Left hindlimb (tissue), 1 donor: ENCODE results near the gene COTL1.
"Not testable (repeated sequence)": the region's sequence is repeated elsewhere in the genome, so short reads cannot be mapped to it uniquely, and the experiment has no call there.

Experiments used
- DNase-seq: peaks from one replicate; pipeline ENCODE4 v3.0.0-alpha.2; 2018

Gene COTL1

GRCh38 chr16:84526794-84527531 is 90.9 kb downstream of the COTL1 start:
- DNase-seq = peak; percentile 83

- not testable (repeated sequence) for DNase-seq
These were observed 92.8 kb downstream of the COTL1 start for GRCh38 chr16:84524941-84525581.

GRCh38 chr16:84524346-84524920 is 93.4 kb downstream of the COTL1 start:
- no peak for DNase-seq

- DNase-seq = no peak
These were observed 96.4 kb downstream of the COTL1 start for GRCh38 chr16:84521497-84521770.

- DNase-seq = no peak
These were observed 97.0 kb downstream of the COTL1 start for GRCh38 chr16:84520725-84521496.

- DNase-seq = no peak
These were observed 98.0 kb downstream of the COTL1 start for GRCh38 chr16:84519855-84520254.

- DNase-seq = no peak
These were observed 99.0 kb downstream of the COTL1 start for GRCh38 chr16:84518804-84519341.

- DNase-seq = not testable (repeated sequence)
These were observed 99.7 kb downstream of the COTL1 start for GRCh38 chr16:84518220-84518619.

GRCh38 chr16:84517366-84517765 is 100.5 kb downstream of the COTL1 start:
- no peak for DNase-seq
